Mononuclear cell (primary cell): ENCODE data around the gene TCF21. TPM values are rescaled to one million over a fixed set of nuclear protein-coding genes. Genes with fewer than 3 reads are reported as not detected.
"Not testable (repeated sequence)": the region's sequence is repeated elsewhere in the genome, so short reads cannot be mapped to it uniquely, and the experiment has no call there.

ENCODE experiments used
- H3K27me3 ChIP-seq: 2 replicates; pipeline ENCODE4 v1.6.0; 2011; ENCODE audit warnings: low read length, control low read depth; ENCODE audit not compliant: insufficient read depth
- H3K4me1 ChIP-seq: 2 replicates; pipeline ENCODE4 v1.5.1; 2011; ENCODE audit warnings: mild to moderate bottlenecking, low read length, control low read depth; ENCODE audit not compliant: insufficient read depth
- H3K4me3 ChIP-seq: 2 replicates; pipeline ENCODE4 v1.5.1; 2011; ENCODE audit warnings: mild to moderate bottlenecking, low read length, moderate library complexity
- H3K9me3 ChIP-seq: 2 replicates; pipeline ENCODE4 v1.5.1; 2011; ENCODE audit warnings: low read depth, mild to moderate bottlenecking, control low read depth, low read length
- total RNA-seq: library from RNA; depleted of rRNA; stranded (reverse); fragments of >200 nt; gene quantifications from one replicate; pipeline ENCODE4 v1.2.3, GENCODE V29; 2012

The TCF21 gene
- total RNA-seq = not detected

GRCh38 chr6:133888929-133889556, at the start of gene TCF21:
TSS of gene TCF21 (plus strand) at chr6:133889113. CDS start at chr6:133889398, 285 bp downstream.
- Histone ChIP-seq H3K9me3 (no peaks in the 10 kb centered on the region), H3K4me1 (peaks cover 14% of the 10 kb centered on the region), H3K4me3 (no peak within 1 kb of the TSS), H3K27me3 (peaks cover 95% of the 10 kb centered on the region)

GRCh38 chr6:133841176-133841575, 47.7 kb upstream of the TCF21 start:
- peaks cover 7% of the 10 kb centered on the region for H3K4me1 ChIP-seq
- no peaks in the 10 kb centered on the region for H3K9me3 ChIP-seq
- H3K27me3 ChIP-seq = peaks cover 29% of the 10 kb centered on the region
- H3K4me3 ChIP-seq = no peak overlapping the region

- Histone ChIP-seq H3K4me3 (no peak overlapping the region), H3K27me3 (peaks cover 25% of the 10 kb centered on the region), H3K9me3 (no peaks in the 10 kb centered on the region), H3K4me1 (peaks cover under 1% of the 10 kb centered on the region)
Measured at GRCh38 chr6:133843098-133843497, 45.8 kb upstream of the TCF21 start.

- H3K9me3 ChIP-seq = no peaks in the 10 kb centered on the region
Measured at GRCh38 chr6:133844709-133845108, 44.2 kb upstream of the TCF21 start.

DNA sequence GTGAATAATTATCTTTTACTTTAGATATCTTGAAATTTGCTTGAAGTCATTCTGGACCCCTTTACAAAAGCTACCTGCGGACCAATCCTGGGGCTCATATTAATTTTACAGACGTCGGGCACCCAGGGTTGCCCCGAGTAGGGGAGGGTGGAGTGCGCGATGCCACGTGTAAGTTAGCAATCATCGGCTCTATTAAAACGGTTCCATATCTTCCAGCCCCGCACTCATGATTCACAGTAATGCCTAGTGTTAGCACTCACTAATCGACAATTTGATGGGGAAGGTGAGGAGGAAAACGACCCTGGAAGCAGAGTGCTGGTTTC, 34.9 kb upstream of the TCF21 start:
- Histone ChIP-seq H3K9me3 (no peaks in the 10 kb centered on the region), H3K4me1 (no peaks in the 10 kb centered on the region), H3K27me3 (peaks cover 64% of the 10 kb centered on the region), H3K4me3 (no peak overlapping the region)

More at GRCh38 chr6:133844709-133845108, 44.2 kb upstream of the TCF21 start:
- Histone ChIP-seq H3K4me1 (no peaks in the 10 kb centered on the region), H3K27me3 (peaks cover 15% of the 10 kb centered on the region), H3K4me3 (no peak overlapping the region)

GRCh38 chr6:133854364-133855275, 34.3 kb upstream of the TCF21 start:
- Histone ChIP-seq H3K4me3 (no peak overlapping the region), H3K9me3 (no peaks in the 10 kb centered on the region), H3K27me3 (peaks cover 64% of the 10 kb centered on the region), H3K4me1 (no peaks in the 10 kb centered on the region)

DNA sequence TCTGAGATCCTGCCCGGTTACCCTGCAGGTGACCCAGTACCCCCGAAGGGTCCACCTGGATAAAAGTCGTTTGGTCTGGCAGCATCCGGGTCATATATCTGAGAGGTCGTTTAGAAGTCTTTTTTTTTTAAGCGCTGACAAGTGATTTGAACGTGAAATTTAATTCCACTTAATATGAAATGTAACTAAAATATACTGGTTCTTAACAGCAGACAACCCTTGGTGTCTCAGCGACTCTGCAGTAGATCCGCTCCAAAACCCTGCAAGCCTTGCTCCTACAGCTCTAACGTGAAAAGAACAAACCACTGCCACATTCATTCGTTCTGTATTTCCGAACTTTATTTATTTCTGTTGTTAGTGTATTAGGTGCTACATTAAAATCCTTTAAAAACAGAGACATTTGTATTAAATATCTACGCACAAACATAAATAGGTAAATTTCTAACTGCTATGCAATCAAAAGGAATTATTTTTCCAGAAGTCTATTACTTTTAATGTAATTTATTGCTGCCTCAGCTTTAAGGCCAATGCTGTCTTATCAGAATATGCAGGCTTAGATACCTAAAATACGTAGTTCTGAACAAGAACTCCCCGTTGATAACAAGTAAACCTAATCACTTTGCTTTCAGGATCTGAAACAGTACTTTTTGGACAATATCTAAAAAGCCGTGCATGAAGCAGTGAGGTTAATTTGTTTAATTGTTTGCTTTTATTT, 33.5 kb upstream of the TCF21 start:
- no peaks in the 10 kb centered on the region for H3K9me3 ChIP-seq
- H3K27me3 ChIP-seq = peaks cover 64% of the 10 kb centered on the region
- H3K4me1 ChIP-seq = no peaks in the 10 kb centered on the region
- H3K4me3 ChIP-seq = no peak overlapping the region

GRCh38 chr6:133855991-133856370, 32.9 kb upstream of the TCF21 start:
- peaks cover 67% of the 10 kb centered on the region for H3K27me3 ChIP-seq
- H3K4me3 ChIP-seq = no peak overlapping the region
- H3K4me1 ChIP-seq = no peaks in the 10 kb centered on the region
- H3K9me3 ChIP-seq = no peaks in the 10 kb centered on the region

- Histone ChIP-seq H3K4me3 (no peak overlapping the region), H3K4me1 (no peaks in the 10 kb centered on the region), H3K27me3 (peaks cover 61% of the 10 kb centered on the region), H3K9me3 (no peaks in the 10 kb centered on the region)
Measured at GRCh38 chr6:133856911-133857310, 32.0 kb upstream of the TCF21 start.

DNA sequence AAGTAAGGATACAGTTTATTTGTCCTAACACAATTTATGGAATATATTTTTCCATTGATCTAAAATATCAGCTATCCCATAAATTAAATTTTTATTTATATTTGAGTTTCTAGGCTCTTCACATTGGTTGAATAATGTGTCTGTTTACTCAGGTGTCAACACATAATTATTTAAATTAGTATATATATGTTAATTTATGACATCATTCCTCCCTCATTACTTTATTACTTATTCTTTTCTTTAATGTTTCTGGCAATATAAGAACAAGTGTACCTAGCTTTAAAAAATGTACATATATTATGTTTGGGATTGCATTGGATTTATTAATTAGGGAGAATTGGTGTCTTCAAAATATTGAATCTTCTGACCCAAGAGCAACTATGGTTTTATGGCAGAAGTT, 31.2 kb upstream of the TCF21 start:
- Histone ChIP-seq H3K4me1 (no peaks in the 10 kb centered on the region), H3K9me3 (peaks cover 5% of the 10 kb centered on the region), H3K4me3 (no peak overlapping the region), H3K27me3 (peaks cover 61% of the 10 kb centered on the region)

DNA sequence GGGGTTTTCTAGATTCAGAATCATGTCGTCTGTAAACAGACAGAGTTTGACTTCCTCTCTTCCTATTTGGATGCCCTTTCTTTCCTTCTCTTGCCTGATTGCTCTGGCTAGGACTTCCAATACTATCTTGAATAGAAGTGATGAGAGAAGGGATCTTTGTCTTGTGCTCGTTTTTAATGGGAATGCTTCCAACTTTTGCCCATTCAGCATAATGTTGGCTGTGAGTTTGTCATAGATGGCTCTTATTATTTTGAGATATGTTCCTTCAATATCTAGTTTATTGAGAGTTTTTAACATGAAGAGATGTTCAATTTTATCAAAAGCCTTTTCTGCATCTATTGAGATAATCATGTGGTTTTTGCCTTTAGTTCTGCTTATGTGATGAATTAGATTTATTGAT, 27.6 kb upstream of the TCF21 start:
- not testable (repeated sequence) for H3K4me3 ChIP-seq, H3K4me1 ChIP-seq
- H3K27me3 ChIP-seq = peaks cover 35% of the 10 kb centered on the region

DNA sequence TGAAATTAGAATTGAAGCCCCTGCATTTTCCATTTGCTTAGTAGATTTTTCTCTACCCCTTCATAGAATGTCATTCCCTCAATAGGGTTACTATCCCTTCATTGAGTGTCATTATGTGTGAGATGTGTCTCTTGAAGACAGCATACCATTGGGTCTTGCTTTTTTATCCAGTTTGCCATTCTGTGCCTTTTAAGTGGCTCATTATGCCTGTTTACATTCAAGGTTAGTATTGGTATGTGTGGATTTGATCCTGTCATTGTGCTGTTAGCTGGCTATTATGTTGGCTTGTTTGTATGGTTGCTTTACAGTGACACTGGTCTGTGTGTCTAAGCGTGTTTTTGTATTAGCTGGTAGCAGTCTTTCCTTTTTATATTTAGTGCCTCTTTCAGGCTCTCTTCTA, 25.7 kb upstream of the TCF21 start:
- H3K4me3 ChIP-seq = no peak overlapping the region
- no peaks in the 10 kb centered on the region for H3K4me1 ChIP-seq
- peaks cover 13% of the 10 kb centered on the region for H3K9me3 ChIP-seq
- peaks cover 23% of the 10 kb centered on the region for H3K27me3 ChIP-seq

More for the DNA sequence above, 27.6 kb upstream of the TCF21 start:
- H3K9me3 ChIP-seq = peaks cover 13% of the 10 kb centered on the region

DNA sequence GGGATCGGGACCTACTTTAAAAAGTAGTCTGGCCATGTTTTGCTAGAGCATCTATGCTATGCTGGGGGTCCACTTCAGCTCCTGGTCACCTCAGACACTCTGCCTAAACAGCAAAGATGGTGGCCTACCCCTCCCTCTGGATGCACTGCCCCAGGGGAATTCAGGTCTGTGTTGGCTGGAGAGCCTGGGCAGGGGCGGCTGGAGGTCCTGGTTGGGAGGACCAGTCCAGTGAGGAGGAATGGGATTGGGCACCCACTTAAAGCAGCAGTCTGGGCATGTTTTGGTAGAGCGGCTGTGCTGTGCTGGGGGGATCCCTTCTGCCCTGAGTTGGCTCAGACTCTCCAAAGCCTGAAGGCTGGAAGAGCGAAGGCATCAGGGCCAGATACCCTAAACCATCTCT, 23.2 kb upstream of the TCF21 start:
- Histone ChIP-seq H3K4me1 (no peaks in the 10 kb centered on the region), H3K4me3 (no peak overlapping the region), H3K9me3 (peaks cover 13% of the 10 kb centered on the region), H3K27me3 (peaks cover 29% of the 10 kb centered on the region)

- H3K27me3 ChIP-seq = peaks cover 18% of the 10 kb centered on the region
- H3K4me3 ChIP-seq = no peak overlapping the region
- no peaks in the 10 kb centered on the region for H3K9me3 ChIP-seq
- H3K4me1 ChIP-seq = no peaks in the 10 kb centered on the region
Measured at GRCh38 chr6:133871131-133871530, 17.8 kb upstream of the TCF21 start.

DNA sequence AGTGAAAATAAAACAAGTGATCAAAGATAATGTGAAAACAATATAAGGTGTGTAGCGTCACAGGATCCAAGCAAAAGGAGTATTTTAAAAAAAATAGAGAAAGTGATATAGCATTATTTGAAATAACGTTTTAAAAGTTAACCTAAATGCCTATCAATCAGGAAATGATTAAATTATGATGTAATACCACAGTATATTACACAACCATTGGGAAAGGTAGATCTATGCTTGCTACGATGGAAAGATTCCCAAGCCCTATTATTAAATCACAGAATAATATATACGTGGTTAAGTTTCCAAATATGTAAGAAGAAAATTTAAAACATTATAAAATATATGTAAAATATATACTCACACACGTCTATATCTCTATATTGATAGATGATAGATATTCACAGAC, 15.4 kb upstream of the TCF21 start:
- H3K4me1 ChIP-seq = no peaks in the 10 kb centered on the region
- H3K4me3 ChIP-seq = no peak overlapping the region
- no peaks in the 10 kb centered on the region for H3K9me3 ChIP-seq
- peaks cover 19% of the 10 kb centered on the region for H3K27me3 ChIP-seq
